ENCODE data around the gene HS3ST1. TPM values are rescaled to one million over a fixed set of nuclear protein-coding genes. Genes with fewer than 3 reads are reported as not detected.
A peak's percentile ranks its signal among the peaks of the same experiment; 100 is the strongest.

The HS3ST1 gene
- total and polyA plus RNA-seq, 7 donors: 0.04 to 0.50 (median 0.10) TPM

GRCh38 chr4:11367371-11367770 lies 61.3 kb downstream of the HS3ST1 start:
- Histone ChIP-seq H3K27me3 (ENCODE audit: insufficient read depth in 3 of 3, low read length in 2 of 3) (peaks cover 0 to 2% (median 0%) of the 10 kb centered on the region in 3 donors), H3K9me3 (no peaks in the 10 kb centered on the region), H3K36me3 (ENCODE audit: insufficient read depth in 1 of 2, low read depth in 1 of 2) (no peaks in the 10 kb centered on the region), H3K4me1 (no peaks in the 10 kb centered on the region), H3K4me3 (no peak overlapping the region), H3K27ac (no peak overlapping the region)
- TF ChIP-seq, protein P1, sequence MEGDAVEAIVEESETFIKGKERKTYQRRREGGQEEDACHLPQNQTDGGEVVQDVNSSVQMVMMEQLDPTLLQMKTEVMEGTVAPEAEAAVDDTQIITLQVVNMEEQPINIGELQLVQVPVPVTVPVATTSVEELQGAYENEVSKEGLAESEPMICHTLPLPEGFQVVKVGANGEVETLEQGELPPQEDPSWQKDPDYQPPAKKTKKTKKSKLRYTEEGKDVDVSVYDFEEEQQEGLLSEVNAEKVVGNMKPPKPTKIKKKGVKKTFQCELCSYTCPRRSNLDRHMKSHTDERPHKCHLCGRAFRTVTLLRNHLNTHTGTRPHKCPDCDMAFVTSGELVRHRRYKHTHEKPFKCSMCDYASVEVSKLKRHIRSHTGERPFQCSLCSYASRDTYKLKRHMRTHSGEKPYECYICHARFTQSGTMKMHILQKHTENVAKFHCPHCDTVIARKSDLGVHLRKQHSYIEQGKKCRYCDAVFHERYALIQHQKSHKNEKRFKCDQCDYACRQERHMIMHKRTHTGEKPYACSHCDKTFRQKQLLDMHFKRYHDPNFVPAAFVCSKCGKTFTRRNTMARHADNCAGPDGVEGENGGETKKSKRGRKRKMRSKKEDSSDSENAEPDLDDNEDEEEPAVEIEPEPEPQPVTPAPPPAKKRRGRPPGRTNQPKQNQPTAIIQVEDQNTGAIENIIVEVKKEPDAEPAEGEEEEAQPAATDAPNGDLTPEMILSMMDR (IDR thresholded peaks at IDR 0.05): no peak
- DNase-seq (peak; percentile 79 to 87), ATAC-seq (peak in 3 of 4 donors; percentile 50 to 81 (median 80))
- intact Hi-C loops (cut with DNase I): no loop called here
- WGBS, 3 donors: 36 to 43% (median 40%) methylated on average over 4 of the region's 4 CpGs

- Histone ChIP-seq H3K4me3 (no peak overlapping the region), H3K27ac (no peak overlapping the region), H3K9me3 (no peaks in the 10 kb centered on the region), H3K36me3 (ENCODE audit: insufficient read depth in 1 of 2, low read depth in 1 of 2) (no peaks in the 10 kb centered on the region), H3K4me1 (no peaks in the 10 kb centered on the region), H3K27me3 (ENCODE audit: insufficient read depth in 3 of 3, low read length in 2 of 3) (peaks cover 0 to 2% (median 0%) of the 10 kb centered on the region in 3 donors)
- intact Hi-C loops (cut with DNase I): no loop called here
- ATAC-seq: no peak
- no peak for DNase-seq
- TF ChIP-seq, protein P1 (IDR thresholded peaks at IDR 0.05): no peak
Measured at GRCh38 chr4:11366859-11367258, 61.8 kb downstream of the HS3ST1 start.

DNA sequence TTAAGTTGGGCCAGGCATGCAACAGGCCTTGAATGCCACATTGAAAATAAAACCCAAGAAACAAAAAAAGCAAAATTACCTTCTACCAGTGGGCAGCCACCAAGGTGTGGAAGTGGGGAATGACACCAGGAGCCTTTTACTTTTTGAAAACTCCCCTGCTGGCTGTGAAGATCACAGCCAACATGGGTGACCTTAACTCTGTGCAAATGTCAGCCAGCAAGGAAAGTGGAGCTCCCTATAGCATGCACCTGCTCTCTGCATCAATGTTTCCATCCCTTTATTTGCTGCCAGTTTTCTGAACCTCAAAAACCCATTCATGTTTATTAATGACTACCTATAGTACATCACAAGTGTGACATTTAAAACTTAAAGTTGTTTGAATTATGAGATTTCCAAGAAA lies 63.7 kb downstream of the HS3ST1 start:
- no peak for ATAC-seq
- H3K9me3 ChIP-seq: no peaks in the 10 kb centered on the region
- intact Hi-C loops (cut with DNase I): no loop called here
- no peak overlapping the region for H3K27ac ChIP-seq
- H3K4me1 ChIP-seq: no peaks in the 10 kb centered on the region
- DNase-seq: no peak
- no peak overlapping the region for H3K4me3 ChIP-seq
- TF ChIP-seq, protein P1 (IDR thresholded peaks at IDR 0.05): no peak
- no peaks in the 10 kb centered on the region for H3K36me3 ChIP-seq (ENCODE audit: insufficient read depth in 1 of 2, low read depth in 1 of 2)
- peaks cover 0 to 2% (median 0%) of the 10 kb centered on the region in 3 donors for H3K27me3 ChIP-seq (ENCODE audit: insufficient read depth in 3 of 3, low read length in 2 of 3)

DNA sequence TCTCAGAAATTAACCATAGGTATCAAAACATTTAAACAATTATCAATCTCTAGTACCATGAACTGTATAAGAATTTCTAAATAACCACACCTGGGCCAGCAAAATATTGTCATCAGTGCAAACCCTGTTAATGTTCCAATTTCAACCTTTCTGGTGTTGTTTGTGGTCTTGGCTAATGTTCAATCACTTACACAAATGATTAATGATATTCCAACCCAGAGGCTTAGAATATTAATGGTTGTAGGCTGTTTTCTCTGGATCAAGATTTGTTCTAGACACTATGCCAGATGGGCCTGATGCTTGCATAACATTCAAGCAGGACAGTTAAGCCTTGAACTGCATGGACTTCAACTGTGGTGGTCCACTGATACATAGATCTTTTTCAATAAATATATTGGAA lies 69.1 kb downstream of the HS3ST1 start:
- H3K9me3 ChIP-seq: no peaks in the 10 kb centered on the region
- intact Hi-C loops (cut with DNase I): no loop called here
- TF ChIP-seq, protein P1 (IDR thresholded peaks at IDR 0.05): no peak
- H3K4me3 ChIP-seq: no peak overlapping the region
- no peaks in the 10 kb centered on the region for H3K36me3 ChIP-seq (ENCODE audit: insufficient read depth in 1 of 2, low read depth in 1 of 2)
- no peaks in the 10 kb centered on the region for H3K27me3 ChIP-seq (ENCODE audit: insufficient read depth in 3 of 3, low read length in 2 of 3)
- no peaks in the 10 kb centered on the region for H3K4me1 ChIP-seq
- DNase-seq (no peak), ATAC-seq (no peak)
- H3K27ac ChIP-seq: no peak overlapping the region

- H3K36me3 ChIP-seq (ENCODE audit: insufficient read depth in 1 of 2, low read depth in 1 of 2): no peaks in the 10 kb centered on the region
- ATAC-seq: no peak
- no peaks in the 10 kb centered on the region for H3K4me1 ChIP-seq
- DNase-seq: no peak
- intact Hi-C loops (cut with DNase I): no loop called here
- TF ChIP-seq, protein P1 (IDR thresholded peaks at IDR 0.05): no peak
- no peaks in the 10 kb centered on the region for H3K27me3 ChIP-seq (ENCODE audit: insufficient read depth in 3 of 3, low read length in 2 of 3)
- no peaks in the 10 kb centered on the region for H3K9me3 ChIP-seq
- H3K4me3 ChIP-seq: no peak overlapping the region
- H3K27ac ChIP-seq: no peak overlapping the region
- WGBS, 3 donors: 71 to 81% (median 77%) methylated on average over 7 to 8 of the region's 8 CpGs
Measured at GRCh38 chr4:11355226-11355625, 73.5 kb downstream of the HS3ST1 start.

All from psoas muscle (tissue), 8 donors.